ENCODE data around the gene LTBP1.

DNA sequence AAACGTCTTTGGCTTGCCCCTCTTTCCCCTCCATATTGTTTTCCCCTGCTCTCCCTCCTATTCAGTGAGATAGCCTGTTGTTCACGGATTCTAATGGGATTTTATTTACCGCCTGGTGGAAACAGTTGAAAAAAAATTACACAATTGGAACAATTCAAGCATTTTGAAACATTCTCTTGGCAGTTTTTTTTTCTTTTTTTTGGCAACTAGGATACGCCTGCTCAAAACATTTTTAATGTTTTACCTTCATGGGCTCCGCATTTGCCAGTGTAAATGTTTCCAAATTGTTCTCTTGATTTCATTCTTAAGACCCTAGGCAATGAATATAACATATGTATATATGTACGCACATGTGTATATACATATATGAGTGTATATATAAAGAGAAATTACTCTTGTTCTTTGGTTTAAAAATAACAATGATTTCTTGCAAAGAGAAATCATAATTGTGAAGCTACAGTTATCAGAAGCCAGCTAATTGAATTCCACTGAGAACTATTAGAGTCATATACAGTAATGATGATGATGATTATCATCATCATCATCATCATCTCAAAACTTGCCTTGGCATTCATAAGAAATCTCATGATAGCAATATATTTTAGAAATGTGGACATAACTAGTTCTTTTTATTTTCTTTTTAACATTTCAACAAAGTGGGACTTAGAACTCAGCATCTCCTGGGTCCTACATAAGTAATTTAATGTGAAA, 146.7 kb downstream of the LTBP1 start:
- TF ChIP-seq, protein P1, sequence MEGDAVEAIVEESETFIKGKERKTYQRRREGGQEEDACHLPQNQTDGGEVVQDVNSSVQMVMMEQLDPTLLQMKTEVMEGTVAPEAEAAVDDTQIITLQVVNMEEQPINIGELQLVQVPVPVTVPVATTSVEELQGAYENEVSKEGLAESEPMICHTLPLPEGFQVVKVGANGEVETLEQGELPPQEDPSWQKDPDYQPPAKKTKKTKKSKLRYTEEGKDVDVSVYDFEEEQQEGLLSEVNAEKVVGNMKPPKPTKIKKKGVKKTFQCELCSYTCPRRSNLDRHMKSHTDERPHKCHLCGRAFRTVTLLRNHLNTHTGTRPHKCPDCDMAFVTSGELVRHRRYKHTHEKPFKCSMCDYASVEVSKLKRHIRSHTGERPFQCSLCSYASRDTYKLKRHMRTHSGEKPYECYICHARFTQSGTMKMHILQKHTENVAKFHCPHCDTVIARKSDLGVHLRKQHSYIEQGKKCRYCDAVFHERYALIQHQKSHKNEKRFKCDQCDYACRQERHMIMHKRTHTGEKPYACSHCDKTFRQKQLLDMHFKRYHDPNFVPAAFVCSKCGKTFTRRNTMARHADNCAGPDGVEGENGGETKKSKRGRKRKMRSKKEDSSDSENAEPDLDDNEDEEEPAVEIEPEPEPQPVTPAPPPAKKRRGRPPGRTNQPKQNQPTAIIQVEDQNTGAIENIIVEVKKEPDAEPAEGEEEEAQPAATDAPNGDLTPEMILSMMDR (conservative IDR thresholded peaks at IDR 0.05; ENCODE audit: low read depth, low read length): no peak
- TF ChIP-seq EZH2 (IDR thresholded peaks at IDR 0.05; ENCODE audit: borderline replicate concordance, low read depth, low read length, poor library complexity, severe bottlenecking): no peak
